GM12878 (cell line): Measurements from ENCODE around the gene LY9. TPM values are rescaled to one million over a fixed set of nuclear protein-coding genes. Genes with fewer than 3 reads are reported as not detected.

ENCODE experiments used
- ATAC-seq: fragments of 200-7000 bp; cut with Tn5 transposase; 3 replicates; pipeline ENCODE4 v1.9.1; 2020; ENCODE audit warnings: mild to moderate bottlenecking, moderate library complexity
- BruUV-seq: library from RNA; stranded (reverse); fragments of 400-500 nt; replicated peaks from 2 replicates; lab custom pipeline; 2021; lab: Mats Ljungman, UMichigan
- CTCF ChIA-PET: fragments of 300-600 bp; sonication (Branson Sonifier 250); formaldehyde crosslinking; extraction: SDS; loops from one replicate; lab custom pipeline; 2021; ENCODE audit warnings: inconsistent platforms; lab: Yijun Ruan, JAX
- POLR2A ChIA-PET: fragments of 350-600 bp; formaldehyde crosslinking; extraction: SDS; loops from one replicate; lab custom pipeline; 2021; ENCODE audit warnings: inconsistent platforms; lab: Charles Lee
- RAD21 ChIA-PET: fragments of 300-600 bp; sonication (Branson Sonifier 250); formaldehyde crosslinking; loops from one replicate; lab custom pipeline; 2023; ENCODE audit warnings: antibody characterized with exemption; ENCODE audit not compliant: unreplicated experiment; lab: Charles Lee
- SMC1A ChIA-PET: fragments of 300-600 bp; sonication (Branson Sonifier 250); formaldehyde crosslinking; loops from one replicate; lab custom pipeline; 2023; ENCODE audit not compliant: unreplicated experiment, uncharacterized antibody; lab: Charles Lee
- DNase-seq: peaks from one replicate; pipeline ENCODE4 v3.0.0-alpha.2; 2011; ENCODE audit warnings: low read depth, low spot score
- FAIRE-seq: peaks from 3 replicates; lab custom pipeline; 2011; peaks lifted over from hg19 to GRCh38; lab: Jason Lieb, UNC
- H2AFZ ChIP-seq: 2 replicates; pipeline ENCODE4 v1.6.0; 2011; ENCODE audit warnings: low read depth, low read length, control low read depth; ENCODE audit not compliant: control insufficient read depth
- H3K27ac ChIP-seq: 2 replicates; pipeline ENCODE4 v1.5.1; 2011; ENCODE audit warnings: control low read depth; ENCODE audit not compliant: control insufficient read depth, insufficient read depth
- H3K27me3 ChIP-seq, 2 experiments: replicated peaks in 1 of 2; 2 replicates each; pipeline versions ENCODE4 v1.6.0 to v1.6.1; 2011; ENCODE audit warnings: low read length in 1 of 2; ENCODE audit not compliant: control insufficient read depth in 2 of 2, insufficient read depth in 2 of 2
- H3K36me3 ChIP-seq, 2 experiments: 2 replicates each; pipeline ENCODE4 v1.5.1; 2011; ENCODE audit warnings: low read length in 1 of 2; ENCODE audit not compliant: control insufficient read depth in 2 of 2, insufficient read depth in 2 of 2
- H3K4me1 ChIP-seq: 2 replicates; pipeline ENCODE4 v1.6.1; 2011; ENCODE audit warnings: mild to moderate bottlenecking, low read length, moderate library complexity, mixed read lengths; ENCODE audit not compliant: control insufficient read depth, insufficient read depth
- H3K4me2 ChIP-seq: 2 replicates; pipeline ENCODE4 v1.6.0; 2011; ENCODE audit warnings: control low read depth; ENCODE audit not compliant: control insufficient read depth, insufficient read depth
- H3K4me3 ChIP-seq: fragments of 200-600 bp; sonication (generic); 2 replicates; pipeline ENCODE4 v1.5.1; 2016
- H3K79me2 ChIP-seq: 2 replicates; pipeline ENCODE4 v1.6.0; 2011; ENCODE audit warnings: low read length; ENCODE audit not compliant: control insufficient read depth, insufficient read depth
- H3K9ac ChIP-seq: 2 replicates; pipeline ENCODE4 v1.8.0; 2011; ENCODE audit warnings: low read length, control low read depth, mixed read lengths; ENCODE audit not compliant: control insufficient read depth, insufficient read depth
- H3K9me3 ChIP-seq: replicated peaks from 3 replicates; pipeline ENCODE4 v1.5.1; 2011; ENCODE audit warnings: mild to moderate bottlenecking, low read length; ENCODE audit not compliant: control insufficient read depth, insufficient read depth
- H4K20me1 ChIP-seq: 2 replicates; pipeline ENCODE4 v1.6.0; 2011; ENCODE audit not compliant: control insufficient read depth, insufficient read depth
- BRCA1 ChIP-seq: IDR thresholded peaks from 2 replicates; pipeline ENCODE4 v1.6.1; 2011; ENCODE audit warnings: low read depth, low read length, improper control_type of control experiment
- CHD4 ChIP-seq: fragments of 200-600 bp; sonication (generic); IDR thresholded peaks from 2 replicates; pipeline ENCODE4 v1.6.1; 2016; ENCODE audit warnings: mild to moderate bottlenecking
- MEF2B ChIP-seq: fragments of 450-650 bp; IDR thresholded peaks from 2 replicates; pipeline ENCODE4 v1.6.1; 2018; ENCODE audit warnings: mild to moderate bottlenecking, moderate library complexity; ENCODE audit not compliant: partially characterized antibody, poor library complexity, severe bottlenecking
- MXI1 ChIP-seq: fragments of 150-350 bp; IDR thresholded peaks from 2 replicates; pipeline ENCODE4 v1.6.1; 2011; ENCODE audit warnings: low read depth, mild to moderate bottlenecking, inconsistent platforms, low read length, improper control_type of control experiment
- MYB ChIP-seq: fragments of 150-350 bp; IDR thresholded peaks from 2 replicates; pipeline ENCODE4 v1.6.1; 2014; ENCODE audit warnings: mild to moderate bottlenecking, low read depth, low read length, borderline replicate concordance
- PAX8 ChIP-seq: fragments of 450-650 bp; IDR thresholded peaks from 2 replicates; pipeline ENCODE4 v1.6.1; 2017; ENCODE audit warnings: mild to moderate bottlenecking, moderate library complexity
- POLR2A ChIP-seq: IDR thresholded peaks from 2 replicates; pipeline ENCODE4 v1.6.1; 2011; ENCODE audit warnings: low read depth, mild to moderate bottlenecking, low read length
- RAD21 ChIP-seq: IDR thresholded peaks from 2 replicates; pipeline ENCODE4 v1.6.1; 2011; ENCODE audit warnings: mild to moderate bottlenecking, low read depth, low read length, moderate library complexity; ENCODE audit not compliant: insufficient read depth
- RELA ChIP-seq: fragments of 450-650 bp; IDR thresholded peaks from 2 replicates; pipeline ENCODE4 v1.8.0; 2014; ENCODE audit warnings: borderline replicate concordance; ENCODE audit not compliant: partially characterized antibody
- RELB ChIP-seq: fragments of 450-650 bp; IDR thresholded peaks from 2 replicates; pipeline ENCODE4 v1.6.1; 2017; ENCODE audit warnings: low read depth, mild to moderate bottlenecking, moderate library complexity
- SMC3 ChIP-seq: IDR thresholded peaks from 2 replicates; pipeline ENCODE4 v1.6.1; 2011; ENCODE audit warnings: low read length, improper control_type of control experiment, borderline replicate concordance
- SPI1 ChIP-seq: IDR thresholded peaks from 2 replicates; pipeline ENCODE4 v1.6.1; 2011; ENCODE audit warnings: low read depth, mild to moderate bottlenecking, low read length, moderate library complexity, borderline replicate concordance; ENCODE audit not compliant: insufficient read depth
- SREBF1 ChIP-seq: IDR thresholded peaks from 2 replicates; pipeline ENCODE4 v1.6.1; 2012; ENCODE audit warnings: mild to moderate bottlenecking, low read length
- TBL1XR1 ChIP-seq: IDR thresholded peaks from 2 replicates; pipeline ENCODE4 v1.6.1; 2012; ENCODE audit warnings: low read depth, low read length, improper control_type of control experiment
- ZNF217 ChIP-seq: fragments of 450-650 bp; IDR thresholded peaks from 2 replicates; pipeline ENCODE4 v1.6.1; 2017; ENCODE audit warnings: antibody characterized with exemption, mild to moderate bottlenecking
- ZNF687 ChIP-seq: fragments of 450-650 bp; IDR thresholded peaks from 2 replicates; pipeline ENCODE4 v1.6.1; 2017; ENCODE audit warnings: mild to moderate bottlenecking, moderate library complexity
- WGBS: methylation state at CpG from one replicate; pipeline ENCODE4 v1.1.6; 2016; ENCODE audit warnings: low lambda C conversion rate; ENCODE audit not compliant: insufficient replicate concordance, insufficient coverage; ENCODE audit errors: missing lambda C conversion rate; 5-methylcytosine and 5-hydroxymethylcytosine counted together
- in situ Hi-C: fragments of 300-500 bp; cut with MboI; formaldehyde crosslinking; loops from 9 replicates; pipeline ENCODE4 v1.14.3; 2018; ENCODE audit warnings: mixed read lengths
- intact Hi-C: fragments of 100-400 bp; cut with micrococcal nuclease; formaldehyde crosslinking; loops from one replicate; pipeline ENCODE4 v1.14.2; 2022; ENCODE audit not compliant: unreplicated experiment
- polyA plus RNA-seq, 11 experiments: library from polyadenylated mRNA; depleted of rRNA in 4 of 11; unstranded in 6 of 11; stranded (reverse) in 5 of 11; fragments of >200 nt; fragmentation: Nextera tagmentation in 4 of 11; fragmentation: Illumina TruSeq in 1 of 11; extraction: Ambion mirVana in 4 of 11; extraction: Trizol in 1 of 11; gene quantifications; 1 replicate in 1 of 11; 2 replicates in 10 of 11; pipeline versions ENCODE4 v1.2.1 to v1.2.3, GENCODE V29; 2011 to 2016; ENCODE audit warnings: inconsistent platforms in 2 of 11, missing spikeins in 2 of 11, low read depth in 1 of 11
- total RNA-seq, 4 experiments: library from RNA; depleted of rRNA in 3 of 4; stranded (reverse); fragments of >200 nt in 3 of 4; fragmentation: Illumina TruSeq in 1 of 4; extraction: Trizol in 1 of 4; gene quantifications; 2 replicates each; pipeline versions ENCODE4 v1.2.1 to v1.2.3, GENCODE V29; 2013 to 2021

LY9 gene
- total and polyA plus RNA-seq, 10 of the 15 experiments (the other 5 are each of a cell fraction or from before 2014, with no cell fraction given): 2.7 to 12.5 (median 9.0) TPM

- ChIA-PET RAD21 (interaction anchor here (0.6 to 10.9 kb wide), 12 partner anchors 25 to 155 kb away, joined by 3 to 193 read pairs (median 5); no protein-coding TSS in a partner anchor), SMC1A (interaction anchor here (0.8 to 7.5 kb wide), 20 partner anchors 12 to 216 kb away, joined by 3 to 143 read pairs (median 6); partner anchors contain the start of genes ITLN2, LY9, SLAMF7 and USF1), POLR2A (interaction anchor here (0.5 to 1.4 kb wide), 4 partner anchors 54 to 156 kb away, joined by 3 to 5 read pairs (median 4); no protein-coding TSS in a partner anchor), CTCF (interaction anchor here (0.6 to 4.3 kb wide), 31 partner anchors 12 to 402 kb away, joined by 3 to 188 read pairs (median 4); partner anchors contain the start of genes CD244, ITLN2 and LY9)
- Histone ChIP-seq H3K27me3 (no peaks in the 10 kb centered on the region), H3K79me2 (no peaks in the 10 kb centered on the region), H4K20me1 (no peaks in the 10 kb centered on the region), H3K9ac (no peak overlapping the region), H3K36me3 (no peaks in the 10 kb centered on the region), H3K4me2 (no peak overlapping the region), H2AFZ (no peak overlapping the region), H3K4me3 (no peak overlapping the region), H3K9me3 (no peaks in the 10 kb centered on the region), H3K4me1 (no peaks in the 10 kb centered on the region), H3K27ac (no peak overlapping the region)
- BruUV-seq: no TSS peak
- peak; percentile 85 for FAIRE-seq
- WGBS: 46% methylated on average over 8 of the region's 8 CpGs
- DNase-seq: no peak
- peak; percentile 98 for ATAC-seq
- intact Hi-C loops (loop anchor here (1.0 to 2.0 kb wide), 5 partner anchors 34 to 156 kb away; partner anchors contain the start of gene LY9), in situ Hi-C loops (loop anchor here (5.0 kb wide), 2 partner anchors 53 to 103 kb away; no protein-coding TSS in a partner anchor)
- TF ChIP-seq BRCA1: no peak
- TF ChIP-seq MYB: no peak
- TF ChIP-seq SREBF1: no peak
- TF ChIP-seq ZNF687: peak; percentile 78
- peak; percentile 84 for TF ChIP-seq RAD21
- TF ChIP-seq RELB: no peak
- peak; percentile 1 for TF ChIP-seq MEF2B
- TF ChIP-seq TBL1XR1: no peak
- TF ChIP-seq RELA: no peak
- peak; percentile 95 for TF ChIP-seq SMC3
- no peak for TF ChIP-seq POLR2A
- TF ChIP-seq ZNF217: no peak
- no peak for TF ChIP-seq SPI1
- TF ChIP-seq PAX8: no peak
- no peak for TF ChIP-seq CHD4
- TF ChIP-seq MXI1: peak; percentile 21; the same call in 1 of the 2 replicates
These were observed 34.6 kb downstream of the LY9 start for GRCh38 chr1:160830321-160831153.
